WTC11 (cell line): ENCODE results near the gene COL5A2. TPM values are rescaled to one million over a fixed set of nuclear protein-coding genes. Genes with fewer than 3 reads are reported as not detected.

Experiments used
- ATAC-seq: fragments of 200-7000 bp; cut with Tn5 transposase; 2 replicates; pipeline ENCODE4 v1.10.0; 2021; ENCODE audit warnings: mild to moderate bottlenecking, moderate library complexity
- CTCF ChIA-PET: fragments of 300-600 bp; sonication (Branson Sonifier 250); formaldehyde crosslinking; loops from one replicate; lab custom pipeline; 2021; ENCODE audit warnings: antibody characterized with exemption; lab: Charles Lee
- POLR2A ChIA-PET: fragments of 350-600 bp; sonication (Branson Sonifier 250); formaldehyde crosslinking; loops from one replicate; lab custom pipeline; 2021; ENCODE audit warnings: antibody characterized with exemption; lab: Charles Lee
- DNase-seq: peaks from one replicate; pipeline ENCODE4 v3.0.0; 2021; ENCODE audit warnings: low spot score
- H3K27ac Mint-ChIP-seq: 2 replicates; pipeline ENCODE4 v1.8.0; 2021; ENCODE audit warnings: mixed read lengths
- H3K27me3 Mint-ChIP-seq: 2 replicates; pipeline ENCODE4 v1.8.0; 2021; ENCODE audit warnings: low read depth, mild to moderate bottlenecking, moderate library complexity, mixed read lengths
- H3K36me3 Mint-ChIP-seq: 2 replicates; pipeline ENCODE4 v1.8.0; 2021; ENCODE audit warnings: mixed read lengths
- H3K4me1 Mint-ChIP-seq: 2 replicates; pipeline ENCODE4 v1.8.0; 2022; ENCODE audit warnings: mixed read lengths
- H3K4me3 Mint-ChIP-seq: 2 replicates; pipeline ENCODE4 v1.8.0; 2021; ENCODE audit warnings: mild to moderate bottlenecking, moderate library complexity, mixed read lengths
- H3K9me3 Mint-ChIP-seq: 2 replicates; pipeline ENCODE4 v1.8.0; 2021; ENCODE audit warnings: mixed read lengths
- CTCF ChIP-seq: fragments of 200-600 bp; IDR thresholded peaks from 2 replicates; pipeline ENCODE4 v1.8.0; 2022; ENCODE audit warnings: antibody characterized with exemption
- E2F4 ChIP-seq: sonication (generic); formaldehyde crosslinking; IDR thresholded peaks from 2 replicates; pipeline ENCODE4 v1.8.1; 2022; ENCODE audit warnings: low read depth, mild to moderate bottlenecking, moderate library complexity, missing genetic modification reagents, borderline replicate concordance
- ESRRA ChIP-seq: sonication (generic); formaldehyde crosslinking; IDR thresholded peaks from 2 replicates; pipeline ENCODE4 v1.8.1; 2022; ENCODE audit warnings: mild to moderate bottlenecking, missing genetic modification reagents, borderline replicate concordance
- FOXK1 ChIP-seq: sonication (generic); formaldehyde crosslinking; IDR thresholded peaks from 2 replicates; pipeline ENCODE4 v1.8.0; 2022; ENCODE audit warnings: mild to moderate bottlenecking, moderate library complexity, missing genetic modification reagents
- FOXP4 ChIP-seq: sonication (generic); formaldehyde crosslinking; IDR thresholded peaks from 2 replicates; pipeline ENCODE4 v1.8.0; 2022; ENCODE audit warnings: mild to moderate bottlenecking, missing genetic modification reagents
- HMGA2 ChIP-seq: fragments of 250-450 bp; sonication (Bioruptor Pico); IDR thresholded peaks from 2 replicates; pipeline ENCODE4 v1.4.0; 2021; ENCODE audit warnings: mild to moderate bottlenecking, moderate library complexity
- MXD4 ChIP-seq: fragments of 250-450 bp; sonication (Bioruptor Pico); IDR thresholded peaks from 2 replicates; pipeline ENCODE4 v1.8.0; 2021; ENCODE audit warnings: mild to moderate bottlenecking, moderate library complexity, borderline replicate concordance
- RELA ChIP-seq: sonication (generic); formaldehyde crosslinking; IDR thresholded peaks from 2 replicates; pipeline ENCODE4 v1.8.1; 2022; ENCODE audit warnings: missing genetic modification reagents, mild to moderate bottlenecking, borderline replicate concordance
- RORB ChIP-seq: fragments of 250-450 bp; sonication (Bioruptor Pico); IDR thresholded peaks from 2 replicates; pipeline ENCODE4 v1.9.0; 2021; ENCODE audit warnings: mild to moderate bottlenecking
- TEAD1 ChIP-seq: sonication (generic); formaldehyde crosslinking; IDR thresholded peaks from 2 replicates; pipeline ENCODE4 v1.8.0; 2022; ENCODE audit warnings: mild to moderate bottlenecking, missing genetic modification reagents
- TP53 ChIP-seq: sonication (generic); formaldehyde crosslinking; IDR thresholded peaks from 2 replicates; pipeline ENCODE4 v1.8.1; 2023; ENCODE audit warnings: mild to moderate bottlenecking, missing genetic modification reagents
- ZNF263 ChIP-seq: sonication (generic); formaldehyde crosslinking; IDR thresholded peaks from 2 replicates; pipeline ENCODE4 v1.8.1; 2022; ENCODE audit warnings: low read depth, mild to moderate bottlenecking, moderate library complexity, missing genetic modification reagents
- ZNF396 ChIP-seq: fragments of 250-450 bp; sonication (Bioruptor Pico); IDR thresholded peaks from 2 replicates; pipeline ENCODE4 v1.8.0; 2021; ENCODE audit warnings: mild to moderate bottlenecking, moderate library complexity, borderline replicate concordance
- ZNF416 ChIP-seq: fragments of 250-450 bp; sonication (Bioruptor Pico); IDR thresholded peaks from 2 replicates; pipeline ENCODE4 v1.9.0; 2021; ENCODE audit warnings: mild to moderate bottlenecking, inconsistent platforms
- total RNA-seq: library from RNA; stranded (reverse); gene quantifications from 3 replicates; pipeline ENCODE4 v1.2.3, GENCODE V29; 2021
- TF ChIP-seq, protein P1 (sequence below): sonication (generic); formaldehyde crosslinking; IDR thresholded peaks from 2 replicates; pipeline ENCODE4 v1.8.0; 2022; ENCODE audit warnings: mild to moderate bottlenecking, missing genetic modification reagents

COL5A2 gene
- total RNA-seq, 1 experiment from 2014 or later: 16.0 TPM

DNA sequence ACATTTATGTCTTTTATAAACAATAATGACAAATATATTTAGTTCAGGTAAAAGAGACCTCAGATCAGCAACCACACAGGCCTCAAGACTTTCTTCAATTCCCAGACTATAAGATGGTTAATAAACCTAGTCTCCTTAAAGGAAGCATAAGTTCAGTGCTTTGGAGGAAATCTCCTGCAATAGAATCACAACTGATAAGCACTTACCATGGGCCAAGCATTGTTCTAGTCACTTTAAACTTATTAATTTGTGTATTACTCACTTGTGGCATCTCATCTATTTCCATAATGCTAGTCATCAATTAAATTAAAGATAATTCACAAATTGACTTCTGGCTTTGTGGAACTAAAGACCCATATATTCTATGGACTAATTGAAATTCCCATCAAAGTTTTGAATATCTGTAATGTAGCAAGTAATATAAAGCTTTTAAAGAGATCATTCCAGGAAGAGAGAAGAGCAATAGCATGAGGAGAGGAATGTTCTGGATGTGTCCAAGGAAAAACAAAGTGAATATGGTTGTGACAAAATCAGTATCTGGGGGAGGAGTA is 163.2 kb downstream of the COL5A2 start:
- POLR2A ChIA-PET: no interaction called here
- Mint-ChIP-seq H3K4me1 (peaks cover 14% of the 10 kb centered on the region), H3K4me3 (no peak overlapping the region), H3K27ac (no peak overlapping the region), H3K9me3 (no peaks in the 10 kb centered on the region)
- ATAC-seq (no peak), DNase-seq (no peak)
- TF ChIP-seq TP53 (no peak), ZNF263 (CRISPR knock-in tag) (no peak), E2F4 (CRISPR knock-in tag) (no peak), MXD4 (CRISPR knock-in tag) (no peak)
- TF ChIP-seq, protein P1, sequence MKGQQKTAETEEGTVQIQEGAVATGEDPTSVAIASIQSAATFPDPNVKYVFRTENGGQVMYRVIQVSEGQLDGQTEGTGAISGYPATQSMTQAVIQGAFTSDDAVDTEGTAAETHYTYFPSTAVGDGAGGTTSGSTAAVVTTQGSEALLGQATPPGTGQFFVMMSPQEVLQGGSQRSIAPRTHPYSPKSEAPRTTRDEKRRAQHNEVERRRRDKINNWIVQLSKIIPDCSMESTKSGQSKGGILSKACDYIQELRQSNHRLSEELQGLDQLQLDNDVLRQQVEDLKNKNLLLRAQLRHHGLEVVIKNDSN (CRISPR knock-in tag): no peak
- TF ChIP-seq, all 79 proteins: peak for 0
- no peaks in the 10 kb centered on the region for H3K36me3 Mint-ChIP-seq
- CTCF ChIA-PET: no interaction called here
- H3K27me3 Mint-ChIP-seq: no peaks in the 10 kb centered on the region

DNA sequence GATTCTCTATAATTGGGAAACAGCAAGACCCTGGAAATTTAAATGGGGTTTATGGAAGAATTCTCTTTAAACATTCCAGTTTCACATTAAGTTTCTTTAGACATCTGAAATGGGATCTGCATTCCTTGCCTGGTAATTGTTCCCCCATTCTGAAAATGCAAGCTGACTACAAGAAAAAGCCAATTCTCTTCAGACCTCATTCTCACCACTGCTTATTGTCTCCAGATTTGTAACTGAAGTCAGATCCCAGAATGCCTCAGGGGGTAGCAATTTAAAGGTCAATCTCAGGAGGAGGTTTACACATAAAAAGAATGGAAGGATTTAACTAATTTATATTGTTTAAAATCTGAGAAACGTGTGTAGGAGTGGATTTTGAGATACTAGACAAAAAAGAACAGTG is 164.2 kb downstream of the COL5A2 start:
- TF ChIP-seq RORB (CRISPR knock-in tag) (no peak), ZNF416 (no peak), FOXP4 (no peak)
- TF ChIP-seq, all 79 proteins: peak for 0
- Mint-ChIP-seq H3K36me3 (no peaks in the 10 kb centered on the region), H3K27me3 (no peaks in the 10 kb centered on the region), H3K4me3 (no peak overlapping the region), H3K9me3 (no peaks in the 10 kb centered on the region), H3K4me1 (peaks cover 14% of the 10 kb centered on the region), H3K27ac (no peak overlapping the region)
- ChIA-PET CTCF (no interaction called here), POLR2A (no interaction called here)
- DNase-seq (no peak), ATAC-seq (peak; percentile 28; the same call in 1 of the 2 replicates)

- Mint-ChIP-seq H3K4me1 (peaks cover 14% of the 10 kb centered on the region), H3K36me3 (no peaks in the 10 kb centered on the region), H3K27me3 (no peaks in the 10 kb centered on the region), H3K9me3 (no peaks in the 10 kb centered on the region), H3K4me3 (no peak overlapping the region), H3K27ac (no peak overlapping the region)
- ChIA-PET POLR2A (no interaction called here), CTCF (no interaction called here)
- DNase-seq (no peak), ATAC-seq (no peak)
- TF ChIP-seq ESRRA (CRISPR knock-in tag) (no peak), TEAD1 (CRISPR knock-in tag) (no peak), RORB (CRISPR knock-in tag) (no peak), ZNF396 (CRISPR knock-in tag) (no peak), CTCF (no peak), RELA (CRISPR knock-in tag) (no peak), HMGA2 (CRISPR knock-in tag) (no peak), FOXK1 (CRISPR knock-in tag) (no peak)
- TF ChIP-seq, protein P1 (CRISPR knock-in tag): no peak
Observed at GRCh38 chr2:189014449-189015138, 165.0 kb downstream of the COL5A2 start.
